HepG2 (cell line): ENCODE measurements around the gene DCAF7. TPM values are rescaled to one million over a fixed set of nuclear protein-coding genes. Genes with fewer than 3 reads are reported as not detected.

ENCODE experiments used
- DPF2 ChIP-seq: sonication (generic); formaldehyde crosslinking; IDR thresholded peaks from 2 replicates; pipeline ENCODE4 v1.4.0; 2020; ENCODE audit warnings: mild to moderate bottlenecking, low read depth, missing genetic modification reagents, borderline replicate concordance
- GATA4 ChIP-seq: sonication (generic); IDR thresholded peaks from 2 replicates; pipeline ENCODE4 v1.6.1; 2016; ENCODE audit warnings: antibody characterized with exemption, low read depth, borderline replicate concordance
- NFE2L2 ChIP-seq: fragments of 150-350 bp; IDR thresholded peaks from 2 replicates; pipeline ENCODE4 v1.6.1; 2014; ENCODE audit warnings: low read length
- SMARCE1 ChIP-seq: fragments of 450-650 bp; IDR thresholded peaks from 2 replicates; pipeline ENCODE4 v1.6.1; 2017; ENCODE audit warnings: borderline replicate concordance
- WIZ ChIP-seq: sonication (generic); formaldehyde crosslinking; IDR thresholded peaks from 2 replicates; pipeline ENCODE4 v1.5.1; 2020; ENCODE audit warnings: mild to moderate bottlenecking, missing genetic modification reagents
- ZNF17 ChIP-seq: sonication (generic); formaldehyde crosslinking; IDR thresholded peaks from 2 replicates; pipeline ENCODE4 v1.5.0; 2020; ENCODE audit warnings: mild to moderate bottlenecking, missing genetic modification reagents
- ZNF282 ChIP-seq: fragments of 450-650 bp; IDR thresholded peaks from 2 replicates; pipeline ENCODE4 v1.6.1; 2018; ENCODE audit not compliant: partially characterized antibody
- ZNF431 ChIP-seq: sonication (generic); formaldehyde crosslinking; IDR thresholded peaks from 2 replicates; pipeline ENCODE4 v1.9.0; 2022; ENCODE audit warnings: missing genetic modification reagents, low read depth, mild to moderate bottlenecking, borderline replicate concordance
- ZNF615 ChIP-seq: sonication (generic); formaldehyde crosslinking; IDR thresholded peaks from 2 replicates; pipeline ENCODE4 v1.5.0; 2020; ENCODE audit warnings: mild to moderate bottlenecking, missing genetic modification reagents, borderline replicate concordance
- polyA plus RNA-seq, 8 experiments: library from polyadenylated mRNA; depleted of rRNA in 3 of 8; stranded (reverse) in 7 of 8; unstranded in 1 of 8; fragments of >200 nt; fragmentation: Illumina TruSeq in 4 of 8; extraction: Trizol in 4 of 8; gene quantifications; 2 replicates each; pipeline versions ENCODE4 v1.2.1 to v1.2.3, GENCODE V29; 2011 to 2016; ENCODE audit warnings: low read depth in 4 of 8, missing spikeins in 1 of 8, mixed read lengths in 1 of 8; ENCODE audit not compliant: insufficient read depth in 1 of 8
- total RNA-seq, 5 experiments: library from RNA; depleted of rRNA; stranded (reverse); fragments of >200 nt; fragmentation: Illumina TruSeq; extraction: Trizol; gene quantifications; 2 replicates each; pipeline ENCODE4 v1.2.3, GENCODE V29; 2016; ENCODE audit warnings: low read depth in 1 of 5
- TF ChIP-seq, protein P1 (sequence below): sonication (generic); formaldehyde crosslinking; conservative IDR thresholded peaks from 2 replicates; pipeline ENCODE4 v1.5.0; 2020; ENCODE audit warnings: missing genetic modification reagents
- TF ChIP-seq, protein P2 (sequence below): IDR thresholded peaks from 2 replicates; pipeline ENCODE4 v1.6.1; 2016
- TF ChIP-seq, protein P3 (sequence below): sonication (generic); formaldehyde crosslinking; IDR thresholded peaks from 2 replicates; pipeline ENCODE4 v1.4.0; 2020; ENCODE audit warnings: missing genetic modification reagents, low read depth, mild to moderate bottlenecking, borderline replicate concordance
- TF ChIP-seq, protein P4 (sequence below): sonication (generic); formaldehyde crosslinking; conservative IDR thresholded peaks from 2 replicates; pipeline ENCODE4 v1.4.0; 2020; ENCODE audit warnings: missing genetic modification reagents
- TF ChIP-seq, protein P5 (sequence below): sonication (generic); formaldehyde crosslinking; IDR thresholded peaks from 2 replicates; pipeline ENCODE4 v1.4.0; 2020; ENCODE audit warnings: mild to moderate bottlenecking, missing genetic modification reagents

Gene DCAF7
- total and polyA plus RNA-seq, 2 of the 13 experiments (the other 11 are each of a cell fraction or from before 2014, with no cell fraction given), result 55.2 to 73.4 TPM

DNA sequence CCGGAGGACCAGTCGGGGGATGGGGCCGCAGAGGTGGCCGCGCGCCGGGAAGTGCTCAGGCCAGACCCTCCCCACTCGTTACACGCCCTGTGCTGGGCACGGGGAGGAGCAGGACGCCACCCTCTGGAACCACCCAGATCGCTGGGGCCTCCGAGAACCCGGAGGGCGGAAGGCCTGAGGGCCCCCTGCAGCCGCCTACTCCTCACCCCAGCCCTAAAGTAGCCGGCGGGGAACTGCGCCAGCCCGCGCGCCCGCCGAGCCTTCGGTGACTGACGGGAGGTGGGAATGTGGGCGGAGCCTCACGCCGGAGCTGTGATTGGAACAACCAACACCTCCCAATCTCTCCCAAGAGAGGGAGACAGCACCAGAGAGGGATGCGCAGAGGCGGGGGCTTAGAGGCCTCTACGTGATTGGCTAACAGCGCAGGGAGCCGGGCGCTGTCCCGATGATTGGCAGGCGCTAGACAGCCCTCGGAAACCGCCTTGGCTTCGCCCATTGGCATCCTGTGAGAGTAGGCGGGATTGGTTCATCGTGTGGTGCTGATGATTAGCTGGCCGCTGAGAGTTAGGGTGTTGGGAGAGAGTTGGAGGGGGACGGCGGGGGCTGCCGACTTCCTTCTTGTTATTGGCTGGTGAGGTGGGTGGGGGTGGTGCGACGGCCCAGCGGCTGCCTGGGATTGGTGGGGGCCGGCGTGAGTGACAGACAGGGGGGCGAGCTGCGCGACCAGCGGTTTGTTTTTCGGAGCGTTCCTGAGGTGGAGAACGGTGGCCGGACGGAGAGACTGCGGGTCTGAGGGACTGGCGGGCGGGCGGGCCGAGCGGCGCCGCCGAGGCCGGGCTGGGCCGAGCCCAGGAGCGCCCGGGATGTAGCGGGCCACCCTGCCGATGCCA is 71.7 kb downstream of the DCAF7 start, which contains the start of gene MAP3K3 (continued):
- TF ChIP-seq, protein P1, sequence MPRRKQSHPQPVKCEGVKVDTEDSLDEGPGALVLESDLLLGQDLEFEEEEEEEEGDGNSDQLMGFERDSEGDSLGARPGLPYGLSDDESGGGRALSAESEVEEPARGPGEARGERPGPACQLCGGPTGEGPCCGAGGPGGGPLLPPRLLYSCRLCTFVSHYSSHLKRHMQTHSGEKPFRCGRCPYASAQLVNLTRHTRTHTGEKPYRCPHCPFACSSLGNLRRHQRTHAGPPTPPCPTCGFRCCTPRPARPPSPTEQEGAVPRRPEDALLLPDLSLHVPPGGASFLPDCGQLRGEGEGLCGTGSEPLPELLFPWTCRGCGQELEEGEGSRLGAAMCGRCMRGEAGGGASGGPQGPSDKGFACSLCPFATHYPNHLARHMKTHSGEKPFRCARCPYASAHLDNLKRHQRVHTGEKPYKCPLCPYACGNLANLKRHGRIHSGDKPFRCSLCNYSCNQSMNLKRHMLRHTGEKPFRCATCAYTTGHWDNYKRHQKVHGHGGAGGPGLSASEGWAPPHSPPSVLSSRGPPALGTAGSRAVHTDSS (CRISPR knock-in tag), result 0 out of 2 replicates have a peak, but pooled peaks have one; percentile 19
- TF ChIP-seq SMARCE1, result no peak
- no peak for TF ChIP-seq ZNF17 (CRISPR knock-in tag)
- 0 out of 2 replicates have a peak, but pooled peaks have one; percentile 41 for TF ChIP-seq DPF2 (CRISPR knock-in tag)
- no peak for TF ChIP-seq ZNF615 (CRISPR knock-in tag)
- TF ChIP-seq, protein P2, sequence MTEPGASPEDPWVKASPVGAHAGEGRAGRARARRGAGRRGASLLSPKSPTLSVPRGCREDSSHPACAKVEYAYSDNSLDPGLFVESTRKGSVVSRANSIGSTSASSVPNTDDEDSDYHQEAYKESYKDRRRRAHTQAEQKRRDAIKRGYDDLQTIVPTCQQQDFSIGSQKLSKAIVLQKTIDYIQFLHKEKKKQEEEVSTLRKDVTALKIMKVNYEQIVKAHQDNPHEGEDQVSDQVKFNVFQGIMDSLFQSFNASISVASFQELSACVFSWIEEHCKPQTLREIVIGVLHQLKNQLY, result peak; percentile 16; the same call in 1 of the 2 replicates
- TF ChIP-seq NFE2L2, result no peak
- TF ChIP-seq, protein P3, sequence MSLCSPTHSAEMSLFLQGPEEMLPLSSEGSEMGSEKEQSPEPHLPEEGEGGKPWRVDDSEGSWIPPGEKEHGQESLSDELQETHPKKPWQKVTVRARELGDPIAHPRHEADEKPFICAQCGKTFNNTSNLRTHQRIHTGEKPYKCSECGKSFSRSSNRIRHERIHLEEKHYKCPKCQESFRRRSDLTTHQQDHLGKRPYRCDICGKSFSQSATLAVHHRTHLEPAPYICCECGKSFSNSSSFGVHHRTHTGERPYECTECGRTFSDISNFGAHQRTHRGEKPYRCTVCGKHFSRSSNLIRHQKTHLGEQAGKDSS (CRISPR knock-in tag), result no peak; the same call in none of the 2 replicates
- TF ChIP-seq, protein P4, sequence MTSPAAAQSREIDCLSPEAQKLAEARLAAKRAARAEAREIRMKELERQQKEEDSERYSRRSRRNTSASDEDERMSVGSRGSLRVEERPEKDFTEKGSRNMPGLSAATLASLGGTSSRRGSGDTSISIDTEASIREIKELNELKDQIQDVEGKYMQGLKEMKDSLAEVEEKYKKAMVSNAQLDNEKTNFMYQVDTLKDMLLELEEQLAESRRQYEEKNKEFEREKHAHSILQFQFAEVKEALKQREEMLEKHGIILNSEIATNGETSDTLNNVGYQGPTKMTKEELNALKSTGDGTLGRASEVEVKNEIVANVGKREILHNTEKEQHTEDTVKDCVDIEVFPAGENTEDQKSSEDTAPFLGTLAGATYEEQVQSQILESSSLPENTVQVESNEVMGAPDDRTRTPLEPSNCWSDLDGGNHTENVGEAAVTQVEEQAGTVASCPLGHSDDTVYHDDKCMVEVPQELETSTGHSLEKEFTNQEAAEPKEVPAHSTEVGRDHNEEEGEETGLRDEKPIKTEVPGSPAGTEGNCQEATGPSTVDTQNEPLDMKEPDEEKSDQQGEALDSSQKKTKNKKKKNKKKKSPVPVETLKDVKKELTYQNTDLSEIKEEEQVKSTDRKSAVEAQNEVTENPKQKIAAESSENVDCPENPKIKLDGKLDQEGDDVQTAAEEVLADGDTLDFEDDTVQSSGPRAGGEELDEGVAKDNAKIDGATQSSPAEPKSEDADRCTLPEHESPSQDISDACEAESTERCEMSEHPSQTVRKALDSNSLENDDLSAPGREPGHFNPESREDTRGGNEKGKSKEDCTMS (CRISPR knock-in tag), result no peak
- no peak for TF ChIP-seq ZNF282
- TF ChIP-seq, protein P5, sequence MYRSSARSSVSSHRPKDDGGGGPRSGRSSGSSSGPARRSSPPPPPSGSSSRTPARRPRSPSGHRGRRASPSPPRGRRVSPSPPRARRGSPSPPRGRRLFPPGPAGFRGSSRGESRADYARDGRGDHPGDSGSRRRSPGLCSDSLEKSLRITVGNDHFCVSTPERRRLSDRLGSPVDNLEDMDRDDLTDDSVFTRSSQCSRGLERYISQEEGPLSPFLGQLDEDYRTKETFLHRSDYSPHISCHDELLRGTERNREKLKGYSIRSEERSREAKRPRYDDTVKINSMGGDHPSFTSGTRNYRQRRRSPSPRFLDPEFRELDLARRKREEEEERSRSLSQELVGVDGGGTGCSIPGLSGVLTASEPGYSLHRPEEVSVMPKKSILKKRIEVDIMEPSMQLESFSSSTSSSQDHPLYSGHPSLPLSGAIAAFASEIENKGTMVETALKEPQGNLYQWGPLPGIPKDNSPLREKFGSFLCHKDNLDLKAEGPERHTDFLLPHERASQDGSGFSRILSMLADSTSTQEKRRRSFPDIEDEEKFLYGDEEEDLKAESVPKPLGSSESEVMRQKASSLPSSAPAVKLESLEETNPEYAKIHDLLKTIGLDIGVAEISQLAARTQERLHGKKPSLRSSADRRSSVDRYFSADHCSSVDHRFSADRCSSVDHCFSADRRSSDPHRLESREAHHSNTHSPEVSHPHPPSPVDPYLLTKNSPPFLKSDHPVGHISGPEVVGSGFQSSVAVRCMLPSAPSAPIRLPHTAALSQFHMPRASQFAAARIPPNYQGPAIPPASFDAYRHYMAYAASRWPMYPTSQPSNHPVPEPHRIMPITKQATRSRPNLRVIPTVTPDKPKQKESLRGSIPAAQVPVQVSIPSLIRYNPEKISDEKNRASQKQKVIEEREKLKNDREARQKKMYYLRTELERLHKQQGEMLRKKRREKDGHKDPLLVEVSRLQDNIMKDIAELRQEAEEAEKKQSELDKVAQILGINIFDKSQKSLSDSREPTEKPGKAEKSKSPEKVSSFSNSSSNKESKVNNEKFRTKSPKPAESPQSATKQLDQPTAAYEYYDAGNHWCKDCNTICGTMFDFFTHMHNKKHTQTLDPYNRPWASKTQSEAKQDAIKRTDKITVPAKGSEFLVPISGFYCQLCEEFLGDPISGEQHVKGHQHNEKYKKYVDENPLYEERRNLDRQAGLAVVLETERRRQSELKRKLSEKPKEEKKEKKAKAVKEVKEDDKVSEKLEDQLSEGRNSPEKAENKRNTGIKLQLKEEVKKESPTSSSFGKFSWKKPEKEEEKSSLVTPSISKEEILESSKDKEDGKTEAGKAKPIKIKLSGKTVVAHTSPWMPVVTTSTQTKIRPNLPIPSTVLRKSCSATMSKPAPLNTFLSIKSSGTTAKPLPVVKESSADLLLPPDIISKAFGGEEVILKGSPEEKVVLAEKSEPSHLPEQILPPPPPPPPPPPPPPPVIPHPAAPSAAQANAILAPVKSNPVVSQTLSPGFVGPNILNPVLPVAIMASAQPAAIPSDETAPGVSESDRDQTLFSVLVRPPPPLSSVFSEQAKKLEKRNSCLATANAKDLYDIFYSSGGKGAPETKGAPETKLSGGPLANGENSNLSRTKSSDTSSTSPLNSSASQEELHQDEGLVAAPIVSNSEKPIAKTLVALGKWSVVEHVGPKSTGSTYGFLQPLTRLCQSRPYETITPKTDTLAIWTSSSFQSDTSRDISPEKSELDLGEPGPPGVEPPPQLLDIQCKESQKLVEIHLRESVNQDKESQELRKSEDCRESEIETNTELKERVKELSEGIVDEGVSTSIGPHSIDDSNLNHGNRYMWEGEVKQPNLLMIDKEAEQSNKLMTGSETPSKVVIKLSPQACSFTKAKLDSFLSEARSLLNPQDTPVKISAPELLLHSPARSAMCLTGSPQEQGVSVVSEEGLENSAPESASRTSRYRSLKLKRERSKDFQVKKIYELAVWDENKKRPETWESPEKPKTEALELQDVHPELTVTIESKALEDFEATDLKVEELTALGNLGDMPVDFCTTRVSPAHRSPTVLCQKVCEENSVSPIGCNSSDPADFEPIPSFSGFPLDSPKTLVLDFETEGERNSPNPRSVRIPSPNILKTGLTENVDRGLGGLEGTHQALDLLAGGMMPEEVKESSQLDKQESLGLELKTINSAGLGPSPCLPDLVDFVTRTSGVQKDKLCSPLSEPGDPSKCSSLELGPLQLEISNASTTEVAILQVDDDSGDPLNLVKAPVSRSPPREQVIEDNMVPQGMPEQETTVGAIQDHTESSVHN (CRISPR knock-in tag), result 0 out of 2 replicates have a peak, but pooled peaks have one; percentile 56
- peak; percentile 57; the same call in 1 of the 2 replicates for TF ChIP-seq GATA4
- TF ChIP-seq ZNF431 (CRISPR knock-in tag), result no peak
- 0 out of 2 replicates have a peak, but pooled peaks have one; percentile 75 for TF ChIP-seq WIZ (CRISPR knock-in tag)
